Esophagus squamous epithelium (tissue), 5 donors: Measurements from ENCODE around the gene MCEE. TPM values are rescaled to one million over a fixed set of nuclear protein-coding genes. Genes with fewer than 3 reads are reported as not detected.

ENCODE experiments used
- DNase-seq: peaks from one replicate; lab custom pipeline; 2025; lab: John Stamatoyannopoulos, UW
- H3K27ac ChIP-seq, 4 donors: fragments of 200-600 bp; sonication (generic); one replicate each; pipeline ENCODE4 v1.5.1; 2016 to 2019; ENCODE audit warnings: mild to moderate bottlenecking in 1 of 4
- H3K27me3 ChIP-seq, 4 donors: fragments of 200-600 bp; sonication (generic); 1 replicate in 3 of 4; 2 replicates in 1 of 4; pipeline versions ENCODE4 v1.5.1 to v1.6.0; 2017 to 2021; ENCODE audit warnings: antibody characterized with exemption in 1 of 4
- H3K36me3 ChIP-seq, 3 donors: fragments of 200-600 bp; sonication (generic); one replicate each; pipeline ENCODE4 v1.5.1; 2016 to 2019
- H3K4me1 ChIP-seq, 3 donors: fragments of 200-600 bp; sonication (generic); one replicate each; pipeline ENCODE4 v1.5.1; 2017 to 2019
- H3K4me3 ChIP-seq, 4 donors: fragments of 200-600 bp; sonication (generic); 1 replicate in 3 of 4; 2 replicates in 1 of 4; pipeline ENCODE4 v1.5.1; 2016 to 2019; ENCODE audit warnings: mild to moderate bottlenecking in 2 of 4, moderate library complexity in 1 of 4
- H3K9me3 ChIP-seq, 3 donors: fragments of 200-600 bp; sonication (generic); one replicate each; pipeline ENCODE4 v1.5.1; 2016 to 2019
- POLR2A ChIP-seq, 4 donors: fragments of 450-650 bp; IDR thresholded peaks; one replicate each; pipeline ENCODE4 v1.6.1; 2017; ENCODE audit warnings: antibody characterized with exemption in 4 of 4, mild to moderate bottlenecking in 4 of 4, moderate library complexity in 3 of 4
- WGBS, 2 donors: methylation state at CpG; one replicate each; pipeline ENCODE4 v1.1.5; 2018; 5-methylcytosine and 5-hydroxymethylcytosine counted together
- intact Hi-C: fragments of 100-400 bp; cut with DNase I; formaldehyde crosslinking; loops from one replicate; pipeline ENCODE4 v1.15.0; 2022
- total RNA-seq, 4 donors: library from RNA; depleted of rRNA; stranded (reverse); fragments of >200 nt; gene quantifications; one replicate each; pipeline ENCODE4 v1.1.0, GENCODE V29; 2016
- TF ChIP-seq, protein P1 (sequence below), 6 experiments: fragments of 450-650 bp in 4 of 6; fragments of 200-600 bp in 2 of 6; sonication (generic) in 2 of 6; IDR thresholded peaks; one replicate each; pipeline ENCODE4 v1.5.1; 2016 to 2019; ENCODE audit warnings: antibody characterized with exemption in 6 of 6, mild to moderate bottlenecking in 4 of 6, moderate library complexity in 4 of 6
- donor health status: DM: yes; HTN: yes; CAD: no.

MCEE gene
- total RNA-seq, 4 donors from 2014 or later = 18.9 to 26.5 (median 21.6) TPM

DNA sequence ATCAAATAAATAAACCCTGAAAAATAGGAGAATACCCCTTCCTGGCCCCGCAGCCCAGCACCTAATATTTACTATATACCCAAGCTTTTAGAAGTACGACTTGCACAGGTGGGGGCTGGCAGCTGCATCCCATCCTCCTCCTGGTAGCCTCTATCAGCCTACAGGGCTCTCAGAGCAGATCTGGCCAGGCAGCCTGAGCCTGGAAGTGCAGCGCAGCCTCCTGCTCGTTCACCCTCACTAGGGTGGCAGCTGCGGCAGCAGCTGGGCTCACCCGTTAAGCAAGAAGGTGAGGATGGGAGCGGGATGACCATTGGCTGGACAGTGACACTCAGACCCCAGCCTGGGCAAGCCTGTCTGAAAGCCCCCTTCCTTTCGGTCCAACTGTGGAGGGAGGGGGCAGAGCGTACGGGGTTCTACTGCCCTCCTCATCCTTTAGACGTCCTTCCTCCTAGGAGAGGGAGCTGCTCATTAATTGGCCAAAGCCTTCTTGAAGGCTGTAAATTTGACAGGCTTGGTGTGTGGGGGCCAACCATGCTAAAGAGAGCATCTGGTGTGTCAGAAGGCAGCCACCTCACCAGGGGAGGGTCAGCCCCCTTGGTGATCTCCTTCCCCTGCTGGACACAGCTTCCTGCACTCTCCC lies 23.7 kb upstream of the MCEE start:
- intact Hi-C loops = no loop called here
- Histone ChIP-seq H3K27me3 (no peaks in the 10 kb centered on the region), H3K9me3 (no peaks in the 10 kb centered on the region), H3K4me3 (no peak overlapping the region), H3K36me3 (peaks cover 10 to 22% (median 14%) of the 10 kb centered on the region in 3 donors), H3K4me1 (peaks cover 8 to 24% (median 10%) of the 10 kb centered on the region in 3 donors), H3K27ac (no peak overlapping the region)
- WGBS, 2 donors = 69 to 71% methylated on average over 3 to 6 of the region's 11 CpGs
- DNase-seq = no peak
- TF ChIP-seq POLR2A (IDR thresholded peaks at IDR 0.05) = no peak
- TF ChIP-seq, protein P1, sequence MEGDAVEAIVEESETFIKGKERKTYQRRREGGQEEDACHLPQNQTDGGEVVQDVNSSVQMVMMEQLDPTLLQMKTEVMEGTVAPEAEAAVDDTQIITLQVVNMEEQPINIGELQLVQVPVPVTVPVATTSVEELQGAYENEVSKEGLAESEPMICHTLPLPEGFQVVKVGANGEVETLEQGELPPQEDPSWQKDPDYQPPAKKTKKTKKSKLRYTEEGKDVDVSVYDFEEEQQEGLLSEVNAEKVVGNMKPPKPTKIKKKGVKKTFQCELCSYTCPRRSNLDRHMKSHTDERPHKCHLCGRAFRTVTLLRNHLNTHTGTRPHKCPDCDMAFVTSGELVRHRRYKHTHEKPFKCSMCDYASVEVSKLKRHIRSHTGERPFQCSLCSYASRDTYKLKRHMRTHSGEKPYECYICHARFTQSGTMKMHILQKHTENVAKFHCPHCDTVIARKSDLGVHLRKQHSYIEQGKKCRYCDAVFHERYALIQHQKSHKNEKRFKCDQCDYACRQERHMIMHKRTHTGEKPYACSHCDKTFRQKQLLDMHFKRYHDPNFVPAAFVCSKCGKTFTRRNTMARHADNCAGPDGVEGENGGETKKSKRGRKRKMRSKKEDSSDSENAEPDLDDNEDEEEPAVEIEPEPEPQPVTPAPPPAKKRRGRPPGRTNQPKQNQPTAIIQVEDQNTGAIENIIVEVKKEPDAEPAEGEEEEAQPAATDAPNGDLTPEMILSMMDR (IDR thresholded peaks at IDR 0.05) = no peak

DNA sequence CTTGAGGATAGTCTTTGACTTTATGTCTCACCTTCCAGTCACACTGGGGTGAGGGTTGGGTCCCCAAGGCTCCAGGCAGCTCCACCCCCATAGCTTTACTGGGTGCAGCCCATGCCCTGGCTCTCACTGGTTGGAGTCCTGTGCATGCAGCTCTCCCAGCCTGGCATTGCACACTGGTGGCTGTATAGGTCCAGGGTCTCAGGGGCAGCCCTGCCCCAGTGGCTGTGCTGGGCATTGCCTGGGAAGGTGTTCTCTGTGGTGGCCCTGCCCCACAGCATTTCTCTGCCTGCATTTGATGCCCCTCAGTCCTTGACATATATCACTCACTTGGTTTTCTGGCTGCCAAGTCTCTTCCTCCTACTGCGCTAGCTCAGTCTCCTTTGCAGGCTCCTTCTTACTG lies 21.6 kb upstream of the MCEE start:
- Histone ChIP-seq H3K36me3 (peaks cover 14 to 43% (median 29%) of the 10 kb centered on the region in 3 donors), H3K4me3 (no peak overlapping the region), H3K4me1 (peaks cover 0 to 13% (median under 1%) of the 10 kb centered on the region in 3 donors), H3K9me3 (no peaks in the 10 kb centered on the region), H3K27ac (no peak overlapping the region), H3K27me3 (no peaks in the 10 kb centered on the region)
- intact Hi-C loops = no loop called here
- 96 to 100% methylated on average over 1 of the region's 1 CpG for WGBS, 2 donors
- no peak for DNase-seq
- TF ChIP-seq, protein P1 (IDR thresholded peaks at IDR 0.05) = no peak
- TF ChIP-seq POLR2A (IDR thresholded peaks at IDR 0.05) = no peak

DNA sequence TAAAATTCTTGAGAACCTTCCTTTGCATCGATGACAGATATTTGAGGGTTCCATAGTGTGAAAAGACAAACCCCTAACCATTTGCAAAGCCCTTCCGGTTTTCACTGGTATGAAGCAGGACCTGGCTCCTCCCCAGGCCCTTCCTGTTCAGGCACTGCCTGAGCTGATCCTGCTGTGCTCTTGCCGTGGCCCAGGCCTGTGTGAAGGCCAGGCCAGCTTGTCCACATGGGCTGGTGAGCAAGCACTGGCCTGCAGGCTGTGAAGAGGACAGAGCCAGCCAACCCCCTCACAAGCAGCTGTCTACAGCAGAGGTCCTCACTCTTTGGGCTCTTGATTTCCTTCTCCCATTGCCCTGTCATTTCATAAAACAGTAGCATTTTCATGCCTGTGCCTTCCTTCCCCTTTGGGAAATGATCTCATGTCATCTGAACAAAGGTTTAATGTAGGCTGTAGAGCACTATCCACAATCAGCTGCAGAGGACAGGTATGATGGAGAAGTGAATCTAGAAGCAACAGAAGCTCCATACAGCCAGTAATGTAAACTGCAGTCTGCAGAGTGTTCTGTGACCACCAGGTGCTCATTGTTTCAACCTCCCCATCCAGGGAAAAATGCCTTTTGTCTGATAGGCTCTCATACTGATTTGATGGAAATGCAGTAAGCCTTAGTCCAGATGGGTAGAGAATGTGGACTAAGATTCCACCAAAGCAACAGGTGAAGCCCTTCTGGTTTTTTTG lies 20.2 kb upstream of the MCEE start:
- Histone ChIP-seq H3K9me3 (no peaks in the 10 kb centered on the region), H3K4me3 (no peak overlapping the region), H3K36me3 (peaks cover 14 to 57% (median 37%) of the 10 kb centered on the region in 3 donors), H3K27me3 (no peaks in the 10 kb centered on the region), H3K4me1 (peaks cover 0 to 9% (median 0%) of the 10 kb centered on the region in 3 donors), H3K27ac (no peak overlapping the region)
- TF ChIP-seq, protein P1 (IDR thresholded peaks at IDR 0.05) = no peak
- TF ChIP-seq POLR2A (IDR thresholded peaks at IDR 0.05) = no peak
- WGBS, 2 donors = 33 to 34% methylated on average over 3 of the region's 3 CpGs
- intact Hi-C loops = no loop called here
- DNase-seq = no peak

DNA sequence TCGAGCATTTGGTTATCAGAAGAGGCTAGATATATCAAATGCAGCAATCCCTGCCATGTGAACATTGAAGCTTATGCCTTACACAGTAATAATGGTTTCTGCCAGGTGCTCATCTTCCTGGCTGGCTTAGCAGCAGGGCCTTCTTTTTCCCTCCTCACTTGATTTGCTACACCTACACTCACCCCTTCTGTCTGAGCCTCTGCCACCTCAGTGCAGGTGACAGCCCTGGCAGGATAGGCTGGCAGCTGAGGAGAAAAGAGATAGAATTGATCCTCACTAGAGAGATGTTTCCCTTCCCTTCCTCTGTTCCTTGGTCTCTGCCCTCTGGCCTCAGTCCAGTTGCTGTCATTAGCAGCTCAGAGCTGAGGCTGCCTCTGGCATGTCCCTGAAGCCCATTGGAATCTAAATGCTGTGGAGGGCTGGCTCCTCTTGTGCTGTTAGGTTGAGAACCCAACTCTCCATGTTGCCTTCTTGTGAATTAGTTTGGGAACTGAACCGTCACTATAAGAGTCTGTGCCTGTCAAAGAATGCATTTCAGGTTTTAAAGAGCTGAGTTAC lies 18.6 kb upstream of the MCEE start:
- 88 to 100% methylated on average over 1 to 2 of the region's 2 CpGs for WGBS, 2 donors
- H3K27me3 ChIP-seq = no peaks in the 10 kb centered on the region
- no peaks in the 10 kb centered on the region for H3K9me3 ChIP-seq
- intact Hi-C loops = no loop called here
- H3K27ac ChIP-seq = no peak overlapping the region
- no peak for TF ChIP-seq POLR2A (IDR thresholded peaks at IDR 0.05)
- TF ChIP-seq, protein P1 (IDR thresholded peaks at IDR 0.05) = no peak
- DNase-seq = no peak
- no peak overlapping the region for H3K4me3 ChIP-seq
- peaks cover 24 to 73% (median 45%) of the 10 kb centered on the region in 3 donors for H3K36me3 ChIP-seq
- peaks cover 0 to 9% (median 0%) of the 10 kb centered on the region in 3 donors for H3K4me1 ChIP-seq

DNA sequence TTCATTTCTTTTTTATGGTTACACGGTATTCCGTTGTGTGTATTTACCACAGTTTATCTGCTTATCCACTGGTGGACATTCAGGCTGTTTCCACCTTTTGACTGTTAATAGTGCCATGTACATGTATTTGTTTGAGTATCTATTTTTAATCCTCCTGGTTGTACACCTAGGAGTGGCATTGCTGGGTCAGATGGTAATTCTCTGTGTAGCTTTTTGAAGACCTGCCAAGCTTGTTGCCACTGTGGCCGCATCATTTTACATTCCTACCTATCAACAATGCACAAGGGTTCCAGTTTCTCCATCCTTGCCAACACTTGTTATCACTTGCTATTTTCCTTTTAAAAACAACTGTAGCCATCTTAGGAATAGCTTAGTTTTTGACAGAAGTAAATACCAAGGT lies 13.8 kb upstream of the MCEE start:
- peaks cover 23 to 100% (median 56%) of the 10 kb centered on the region in 3 donors for H3K36me3 ChIP-seq
- TF ChIP-seq, protein P1 (IDR thresholded peaks at IDR 0.05) = no peak
- no peak for TF ChIP-seq POLR2A (IDR thresholded peaks at IDR 0.05)
- intact Hi-C loops = no loop called here
- DNase-seq = no peak
- no peaks in the 10 kb centered on the region for H3K9me3 ChIP-seq
- 83 to 90% methylated on average over 3 of the region's 3 CpGs for WGBS, 2 donors
- no peak overlapping the region for H3K27ac ChIP-seq
- H3K4me1 ChIP-seq = no peaks in the 10 kb centered on the region
- no peaks in the 10 kb centered on the region for H3K27me3 ChIP-seq
- H3K4me3 ChIP-seq = no peak overlapping the region
